Ascending aorta (tissue), 2 donors: Measurements from ENCODE around the gene XRN2. TPM values are rescaled to one million over a fixed set of nuclear protein-coding genes. Genes with fewer than 3 reads are reported as not detected.

Source experiments
- DNase-seq, 2 donors: peaks; one replicate each; pipeline ENCODE4 v3.0.0-alpha.2; 2019; ENCODE audit warnings: low spot score in 2 of 2
- H3K27ac ChIP-seq, 2 donors: fragments of 200-600 bp; sonication (generic); one replicate each; pipeline ENCODE4 v1.5.1; 2016 to 2017; ENCODE audit warnings: mild to moderate bottlenecking in 1 of 2
- H3K27me3 ChIP-seq: fragments of 200-600 bp; sonication (generic); one replicate; pipeline ENCODE4 v1.5.1; 2017
- H3K36me3 ChIP-seq, 2 donors: fragments of 200-600 bp; sonication (generic); one replicate each; pipeline ENCODE4 v1.5.1; 2016
- H3K4me1 ChIP-seq, 2 donors: fragments of 200-600 bp; sonication (generic); one replicate each; pipeline ENCODE4 v1.5.1; 2016 to 2017; ENCODE audit warnings: mild to moderate bottlenecking in 1 of 2
- H3K4me3 ChIP-seq, 2 donors: fragments of 200-600 bp; sonication (generic); one replicate each; pipeline ENCODE4 v1.5.1; 2016 to 2017; ENCODE audit warnings: mild to moderate bottlenecking in 1 of 2
- H3K9me3 ChIP-seq, 2 donors: fragments of 200-600 bp; sonication (generic); one replicate each; pipeline ENCODE4 v1.5.1; 2016
- intact Hi-C: fragments of 100-400 bp; cut with DNase I; formaldehyde crosslinking; loops from one replicate; pipeline ENCODE4 v1.15.1; 2023
- total RNA-seq: library from RNA; depleted of rRNA; stranded (reverse); fragments of >200 nt; gene quantifications from one replicate; pipeline ENCODE4 v1.1.0, GENCODE V29; 2016
- TF ChIP-seq, protein P1 (sequence below), 3 experiments: fragments of 200-600 bp in 2 of 3; fragments of 450-650 bp in 1 of 3; sonication (generic) in 2 of 3; IDR thresholded peaks; one replicate each; pipeline ENCODE4 v1.5.1; 2016 to 2019; ENCODE audit warnings: antibody characterized with exemption in 3 of 3, mild to moderate bottlenecking in 1 of 3, moderate library complexity in 1 of 3

Gene XRN2
- total RNA-seq, 1 donor from 2014 or later: 19.5 TPM

GRCh38 chr20:21301940-21302663, 1.0 kb upstream of the XRN2 start:
- no peak for DNase-seq
- Histone ChIP-seq H3K36me3 (no peaks in the 10 kb centered on the region), H3K4me3 (peak overlapping the region; percentile 76 to 80), H3K27ac (peak overlapping the region; percentile 94 to 98), H3K9me3 (no peaks in the 10 kb centered on the region), H3K27me3 (no peaks in the 10 kb centered on the region), H3K4me1 (peaks cover 4 to 7% of the 10 kb centered on the region in 2 donors)
- TF ChIP-seq, protein P1, sequence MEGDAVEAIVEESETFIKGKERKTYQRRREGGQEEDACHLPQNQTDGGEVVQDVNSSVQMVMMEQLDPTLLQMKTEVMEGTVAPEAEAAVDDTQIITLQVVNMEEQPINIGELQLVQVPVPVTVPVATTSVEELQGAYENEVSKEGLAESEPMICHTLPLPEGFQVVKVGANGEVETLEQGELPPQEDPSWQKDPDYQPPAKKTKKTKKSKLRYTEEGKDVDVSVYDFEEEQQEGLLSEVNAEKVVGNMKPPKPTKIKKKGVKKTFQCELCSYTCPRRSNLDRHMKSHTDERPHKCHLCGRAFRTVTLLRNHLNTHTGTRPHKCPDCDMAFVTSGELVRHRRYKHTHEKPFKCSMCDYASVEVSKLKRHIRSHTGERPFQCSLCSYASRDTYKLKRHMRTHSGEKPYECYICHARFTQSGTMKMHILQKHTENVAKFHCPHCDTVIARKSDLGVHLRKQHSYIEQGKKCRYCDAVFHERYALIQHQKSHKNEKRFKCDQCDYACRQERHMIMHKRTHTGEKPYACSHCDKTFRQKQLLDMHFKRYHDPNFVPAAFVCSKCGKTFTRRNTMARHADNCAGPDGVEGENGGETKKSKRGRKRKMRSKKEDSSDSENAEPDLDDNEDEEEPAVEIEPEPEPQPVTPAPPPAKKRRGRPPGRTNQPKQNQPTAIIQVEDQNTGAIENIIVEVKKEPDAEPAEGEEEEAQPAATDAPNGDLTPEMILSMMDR (IDR thresholded peaks at IDR 0.05): no peak
- intact Hi-C loops: loop anchor here (2.0 to 5.0 kb wide), 3 partner anchors 120 to 589 kb away; partner anchors contain the start of gene RALGAPA2

- Histone ChIP-seq H3K27ac (peak overlapping the region; percentile 94 to 98), H3K27me3 (no peaks in the 10 kb centered on the region), H3K4me1 (peaks cover 4 to 7% of the 10 kb centered on the region in 2 donors), H3K4me3 (peak overlapping the region; percentile 76 to 80), H3K36me3 (no peaks in the 10 kb centered on the region), H3K9me3 (no peaks in the 10 kb centered on the region)
- TF ChIP-seq, protein P1 (IDR thresholded peaks at IDR 0.05): no peak
- no peak for DNase-seq
- intact Hi-C loops: loop anchor here (2.0 to 5.0 kb wide), 3 partner anchors 120 to 590 kb away; partner anchors contain the start of gene RALGAPA2
Observed at GRCh38 chr20:21302664-21303060, 469 bp upstream of the XRN2 start.

DNA sequence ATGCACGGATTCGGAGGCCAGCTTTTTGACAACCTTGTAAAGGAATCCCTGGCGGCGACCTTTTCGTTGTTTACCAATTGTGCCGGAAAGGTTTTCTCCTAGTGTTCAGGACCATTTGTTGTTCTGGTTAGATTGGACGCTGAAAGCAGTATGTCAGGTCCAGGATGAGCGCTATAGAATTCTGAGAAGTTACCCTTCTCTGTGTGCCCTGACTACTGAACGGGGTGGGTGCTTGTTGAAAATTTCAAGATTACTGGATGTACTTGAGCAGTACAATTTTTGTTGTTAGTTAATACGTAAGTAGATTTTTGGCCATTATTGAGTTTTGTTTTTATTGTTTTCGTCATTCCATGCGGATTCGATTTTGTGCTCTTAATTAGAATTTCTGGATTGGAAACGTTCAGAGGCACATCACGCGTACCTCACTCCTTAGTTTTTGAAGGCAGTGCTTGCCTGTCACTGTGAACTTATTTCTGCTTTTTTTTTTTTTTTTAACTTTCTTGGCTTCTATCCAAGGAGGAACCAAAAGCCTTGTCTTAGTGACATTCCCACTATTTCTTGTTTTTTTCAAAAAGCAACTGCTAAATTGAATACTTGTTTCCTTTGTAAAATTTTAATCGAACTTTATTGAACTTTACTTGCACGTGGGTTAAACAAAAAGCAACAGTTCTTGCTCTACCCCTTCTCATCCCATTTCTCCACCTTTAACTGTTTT, 898 bp downstream of the XRN2 start:
- TF ChIP-seq, protein P1 (IDR thresholded peaks at IDR 0.05): no peak
- intact Hi-C loops: loop anchor here (2.0 to 5.0 kb wide), 3 partner anchors 122 to 591 kb away; partner anchors contain the start of gene RALGAPA2

GRCh38 chr20:21308340-21308739, 5.2 kb downstream of the XRN2 start:
- TF ChIP-seq, protein P1 (IDR thresholded peaks at IDR 0.05): no peak
- Histone ChIP-seq H3K9me3 (no peaks in the 10 kb centered on the region), H3K27ac (no peak overlapping the region), H3K4me3 (no peak overlapping the region), H3K4me1 (peaks cover 4 to 7% of the 10 kb centered on the region in 2 donors), H3K27me3 (no peaks in the 10 kb centered on the region), H3K36me3 (peaks cover 0 to 5% of the 10 kb centered on the region in 2 donors)
- intact Hi-C loops: no loop called here
- DNase-seq: no peak

More for the DNA sequence above, 898 bp downstream of the XRN2 start:
- no peak for DNase-seq
- H3K4me1 ChIP-seq: peaks cover 4 to 7% of the 10 kb centered on the region in 2 donors
- H3K36me3 ChIP-seq: peaks cover 0 to 5% of the 10 kb centered on the region in 2 donors
- H3K4me3 ChIP-seq: peak overlapping the region; percentile 76 to 80
- no peaks in the 10 kb centered on the region for H3K27me3 ChIP-seq
- peak overlapping the region; percentile 94 to 98 for H3K27ac ChIP-seq
- H3K9me3 ChIP-seq: no peaks in the 10 kb centered on the region

GRCh38 chr20:21309678-21310467, 6.7 kb downstream of the XRN2 start:
- H3K27ac ChIP-seq: no peak overlapping the region
- no peaks in the 10 kb centered on the region for H3K27me3 ChIP-seq
- TF ChIP-seq, protein P1 (IDR thresholded peaks at IDR 0.05): no peak
- no peaks in the 10 kb centered on the region for H3K9me3 ChIP-seq
- intact Hi-C loops: no loop called here
- peaks cover 0 to 5% of the 10 kb centered on the region in 2 donors for H3K36me3 ChIP-seq
- no peak for DNase-seq
- H3K4me1 ChIP-seq: peaks cover 0 to 3% of the 10 kb centered on the region in 2 donors
- H3K4me3 ChIP-seq: no peak overlapping the region
